Neural crest cell (in vitro differentiated cells): ENCODE measurements around the gene LAMC1. TPM values are rescaled to one million over a fixed set of nuclear protein-coding genes. Genes with fewer than 3 reads are reported as not detected.

Experiments used
- DNase-seq: peaks from one replicate; pipeline ENCODE4 v3.0.0; 2021; ENCODE audit warnings: low read depth, mixed read lengths, low spot score
- H3K27ac Mint-ChIP-seq: one replicate; pipeline ENCODE4 v1.8.0; 2021; ENCODE audit warnings: mild to moderate bottlenecking, mixed read lengths; ENCODE audit not compliant: unreplicated experiment
- H3K27me3 Mint-ChIP-seq: 2 replicates; pipeline ENCODE4 v1.8.0; 2021; ENCODE audit warnings: low read depth, mild to moderate bottlenecking, mixed read lengths
- H3K36me3 Mint-ChIP-seq: 2 replicates; pipeline ENCODE4 v1.8.0; 2021; ENCODE audit warnings: low read depth, mild to moderate bottlenecking, mixed read lengths
- H3K4me1 Mint-ChIP-seq: 2 replicates; pipeline ENCODE4 v1.8.0; 2021; ENCODE audit warnings: mixed read lengths
- H3K4me3 Mint-ChIP-seq: one replicate; pipeline ENCODE4 v1.8.0; 2021; ENCODE audit warnings: mild to moderate bottlenecking, mixed read lengths
- H3K9me3 Mint-ChIP-seq: 2 replicates; pipeline ENCODE4 v1.8.0; 2021; ENCODE audit warnings: mixed read lengths
- CTCF ChIP-seq: fragments of 200-600 bp; sonication (generic); conservative IDR thresholded peaks from 2 replicates; pipeline ENCODE4 v1.5.0; 2021; ENCODE audit warnings: antibody characterized with exemption, mild to moderate bottlenecking
- total RNA-seq: library from RNA; stranded (reverse); gene quantifications from 2 replicates; pipeline ENCODE4 v1.2.1, GENCODE V29; 2021

LAMC1 gene
- total RNA-seq, 1 donor from 2014 or later = 82.0 TPM

GRCh38 chr1:183179033-183179432, 155.8 kb downstream of the LAMC1 start:
- no peak for TF ChIP-seq CTCF
- H3K27ac Mint-ChIP-seq = no peak overlapping the region
- no peak overlapping the region for H3K4me3 Mint-ChIP-seq
- peaks cover 9% of the 10 kb centered on the region for H3K4me1 Mint-ChIP-seq
- no peaks in the 10 kb centered on the region for H3K9me3 Mint-ChIP-seq
- no peaks in the 10 kb centered on the region for H3K36me3 Mint-ChIP-seq
- DNase-seq = no peak
- H3K27me3 Mint-ChIP-seq = no peaks in the 10 kb centered on the region

- Mint-ChIP-seq H3K4me1 (peaks cover 9% of the 10 kb centered on the region), H3K4me3 (no peak overlapping the region), H3K36me3 (no peaks in the 10 kb centered on the region), H3K27me3 (peaks cover 12% of the 10 kb centered on the region), H3K27ac (no peak overlapping the region), H3K9me3 (no peaks in the 10 kb centered on the region)
- DNase-seq = no peak
- no peak for TF ChIP-seq CTCF
Observed at GRCh38 chr1:183180218-183180617, 157.0 kb downstream of the LAMC1 start.

DNA sequence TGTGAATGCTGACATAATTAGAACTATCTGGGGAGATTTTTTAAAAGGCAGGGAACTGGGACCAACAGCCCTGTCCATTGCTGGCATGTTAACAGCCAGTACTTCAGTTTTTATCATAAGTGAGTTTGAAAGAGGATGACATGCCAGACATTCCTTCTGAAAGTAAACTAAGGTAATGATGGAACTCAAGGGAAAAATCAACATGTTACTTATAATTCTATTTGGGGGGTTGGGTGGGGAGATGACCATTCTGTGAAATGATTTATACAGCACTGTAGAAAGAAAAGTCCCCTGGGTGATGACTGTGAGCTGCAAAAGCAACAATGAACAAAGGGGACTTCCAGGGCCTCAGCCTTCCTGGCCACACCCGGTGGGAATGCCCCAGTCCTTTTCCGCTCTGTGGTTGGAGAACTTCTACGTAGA, 157.4 kb downstream of the LAMC1 start:
- DNase-seq = no peak
- Mint-ChIP-seq H3K27me3 (peaks cover 16% of the 10 kb centered on the region), H3K36me3 (no peaks in the 10 kb centered on the region), H3K27ac (no peak overlapping the region), H3K4me3 (no peak overlapping the region), H3K4me1 (peaks cover 9% of the 10 kb centered on the region), H3K9me3 (no peaks in the 10 kb centered on the region)
- no peak for TF ChIP-seq CTCF

DNA sequence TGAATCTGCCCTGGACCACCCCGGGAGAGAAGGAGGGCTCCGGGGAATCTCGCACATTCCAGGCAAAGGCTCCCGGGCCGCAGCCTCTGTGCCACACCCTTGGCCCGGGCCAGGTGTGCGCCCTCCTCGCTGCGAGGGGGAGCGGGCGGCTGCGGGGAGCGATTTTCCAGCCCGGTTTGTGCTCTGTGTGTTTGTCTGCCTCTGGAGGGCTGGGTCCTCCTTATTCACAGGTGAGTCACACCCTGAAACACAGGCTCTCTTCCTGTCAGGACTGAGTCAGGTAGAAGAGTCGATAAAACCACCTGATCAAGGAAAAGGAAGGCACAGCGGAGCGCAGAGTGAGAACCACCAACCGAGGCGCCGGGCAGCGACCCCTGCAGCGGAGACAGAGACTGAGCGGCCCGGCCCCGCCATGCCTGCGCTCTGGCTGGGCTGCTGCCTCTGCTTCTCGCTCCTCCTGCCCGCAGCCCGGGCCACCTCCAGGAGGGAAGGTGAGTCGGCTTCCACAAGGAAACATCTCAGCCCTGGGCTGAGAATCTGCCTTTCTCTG, 162.8 kb downstream of the LAMC1 start, which contains the start of gene LAMC2:
LAMC2 (plus strand) TSS at position 324 of the 550 bp plus-strand sequence; CDS start at position 413, 89 bp downstream.
- H3K4me3 Mint-ChIP-seq = peak within 1 kb of the TSS; percentile 75
- no peaks in the 10 kb centered on the region for H3K9me3 Mint-ChIP-seq
- H3K36me3 Mint-ChIP-seq = no peaks in the 10 kb centered on the region
- H3K27me3 Mint-ChIP-seq = peaks cover 60% of the 10 kb centered on the region
- H3K4me1 Mint-ChIP-seq = peaks cover 10% of the 10 kb centered on the region
- no peak within 1 kb of the TSS for H3K27ac Mint-ChIP-seq
- peak; percentile 67 for TF ChIP-seq CTCF
- peak; percentile 41 for DNase-seq

DNA sequence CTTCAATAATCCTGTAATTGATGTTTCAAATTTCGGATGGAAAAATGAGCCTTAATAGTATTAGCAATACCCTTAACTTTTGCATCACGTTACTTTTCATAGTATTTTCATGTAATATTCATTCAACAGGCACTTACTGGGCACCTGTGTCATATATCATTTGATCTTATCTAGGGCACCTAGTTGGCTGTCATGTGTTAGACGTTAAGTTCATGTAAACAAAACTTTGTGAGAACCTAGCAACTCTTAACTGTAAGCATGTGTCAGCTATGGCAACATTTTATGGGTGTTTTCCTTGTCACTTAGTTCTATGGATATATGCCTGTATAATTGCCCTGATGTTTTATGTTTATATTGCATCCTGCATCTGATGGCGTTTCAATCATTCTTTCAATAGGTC, 163.6 kb downstream of the LAMC1 start:
- H3K27ac Mint-ChIP-seq = no peak overlapping the region
- H3K4me3 Mint-ChIP-seq = peak overlapping the region; percentile 75
- TF ChIP-seq CTCF = no peak
- H3K27me3 Mint-ChIP-seq = peaks cover 61% of the 10 kb centered on the region
- H3K4me1 Mint-ChIP-seq = peaks cover 9% of the 10 kb centered on the region
- no peaks in the 10 kb centered on the region for H3K36me3 Mint-ChIP-seq
- H3K9me3 Mint-ChIP-seq = no peaks in the 10 kb centered on the region
- no peak for DNase-seq
